Measurements from ENCODE around the gene RPS6KA2.

The RPS6KA2 gene

DNA sequence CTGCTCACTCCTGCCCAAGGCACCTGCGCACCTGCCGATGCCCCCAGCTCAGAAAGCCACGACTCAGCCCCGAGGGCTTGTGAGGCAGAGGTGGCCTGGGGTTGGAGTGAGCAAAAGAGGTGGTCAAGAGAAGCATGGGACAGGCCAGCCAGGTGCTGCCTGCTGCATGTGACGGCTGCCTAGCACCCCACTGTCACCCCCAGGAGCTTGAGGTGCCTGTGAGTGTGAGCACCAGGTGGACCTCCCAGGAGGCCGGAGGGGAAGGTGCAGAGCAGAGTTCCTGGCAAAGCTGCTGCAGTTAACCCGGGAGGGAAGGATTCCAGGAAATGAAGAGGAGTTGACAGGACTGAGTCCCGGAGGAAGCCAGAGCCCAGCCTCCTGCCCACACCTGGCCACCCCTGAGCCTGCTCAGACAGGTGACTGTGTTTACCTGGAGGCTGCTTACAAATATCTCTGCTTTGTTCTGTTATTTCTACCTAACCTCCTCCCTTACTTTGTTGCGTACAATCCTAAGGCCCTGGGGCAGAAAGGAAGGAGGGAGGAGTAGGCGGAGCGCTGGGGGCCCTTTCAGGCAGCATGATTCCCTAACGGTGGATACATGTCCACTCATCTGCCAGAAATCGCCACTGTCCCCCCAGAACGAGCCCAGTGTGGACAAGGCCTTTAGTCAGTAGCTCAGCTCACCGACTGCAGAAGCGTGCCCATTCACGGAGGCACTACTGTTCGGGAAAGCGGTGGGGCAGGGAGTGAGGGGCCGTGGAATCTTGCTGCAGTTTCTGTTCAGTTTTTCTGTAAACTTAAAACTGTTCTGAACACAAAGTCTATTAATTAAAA lies 156.8 kb downstream of the RPS6KA2 start:
- no peak overlapping the region for H4K12ac ChIP-seq (ENCODE audit: low read depth, low read length)
- no peak overlapping the region for H3K9ac ChIP-seq (ENCODE audit: low read length)
- H3K9me3 ChIP-seq (ENCODE audit: insufficient read depth, low read depth, low read length), result no peaks in the 10 kb centered on the region
- peak; percentile 54 to 59 for DNase-seq
- H3K4me1 ChIP-seq (ENCODE audit: control insufficient read depth in 1 of 2, insufficient read depth in 2 of 2, low read length in 2 of 2), result peaks cover 9 to 23% of the 10 kb centered on the region in 2 experiments
- no peaks in the 10 kb centered on the region for H3K79me2 ChIP-seq (ENCODE audit: control insufficient read depth, insufficient read depth, low read length, poor library complexity)
- no peak overlapping the region for H2AFZ ChIP-seq (ENCODE audit: insufficient read depth, low read length, poor library complexity)
- peaks cover 5% of the 10 kb centered on the region in 2 experiments for H3K36me3 ChIP-seq (ENCODE audit: control insufficient read depth in 1 of 2, insufficient read depth in 2 of 2, low read length in 2 of 2)
- no peak overlapping the region for H3K23ac ChIP-seq (ENCODE audit: low read length)
- H4K8ac ChIP-seq (ENCODE audit: low read depth, low read length), result no peak overlapping the region
- no peak overlapping the region for H2AK5ac ChIP-seq (ENCODE audit: low read length)
- no peak overlapping the region for H2BK12ac ChIP-seq (ENCODE audit: low read length)
- no peak overlapping the region for H4K91ac ChIP-seq (ENCODE audit: low read depth, low read length)
- no peak overlapping the region for H3K14ac ChIP-seq (ENCODE audit: low read length)
- H2BK120ac ChIP-seq (ENCODE audit: insufficient read depth, low read length, poor library complexity), result no peak overlapping the region
- H3K4me2 ChIP-seq (ENCODE audit: low read length), result no peak overlapping the region
- no CpG with 5 or more reads among the region's 20 CpGs for WGBS (ENCODE audit: extremely low coverage, insufficient coverage, insufficient read length)
- no peak overlapping the region for H3K18ac ChIP-seq (ENCODE audit: low read length)
- no peak overlapping the region for H3K27ac ChIP-seq (ENCODE audit: low read depth, low read length)
- H3K4ac ChIP-seq (ENCODE audit: low read depth, low read length), result no peak overlapping the region
- H3K79me1 ChIP-seq (ENCODE audit: low read length), result no peaks in the 10 kb centered on the region
- no peaks in the 10 kb centered on the region for H3K27me3 ChIP-seq (ENCODE audit: insufficient read depth, low read length)
- no peak overlapping the region for H3K4me3 ChIP-seq (ENCODE audit: low read depth, low read length)
- no peak overlapping the region for H2BK5ac ChIP-seq (ENCODE audit: low read depth, low read length, poor library complexity)

DNA sequence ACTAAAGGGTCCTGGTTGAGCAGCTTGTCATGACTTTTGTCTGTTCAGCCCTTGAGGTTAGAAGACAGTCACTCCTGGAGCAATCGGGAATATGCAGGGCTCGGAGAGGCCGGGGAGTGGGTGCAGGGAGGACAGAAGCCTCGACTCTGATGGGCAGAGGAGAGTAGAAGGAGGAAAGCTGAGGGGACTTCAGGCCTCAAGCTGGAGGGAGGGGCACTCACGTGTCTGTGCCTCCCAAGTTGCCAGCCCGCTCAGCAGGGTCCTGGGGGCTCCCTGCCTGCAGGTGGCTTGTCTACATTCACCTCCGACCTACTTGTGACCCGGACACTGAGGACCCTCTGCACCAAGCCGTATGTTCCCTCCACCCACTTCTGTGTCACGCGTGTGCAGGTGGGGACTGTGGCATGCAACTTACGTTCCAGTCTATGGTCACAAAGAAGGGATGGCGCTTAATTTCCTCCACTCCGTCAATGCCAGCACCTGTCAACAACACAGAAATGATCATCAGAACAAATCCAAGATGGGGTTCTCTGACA lies 157.6 kb downstream of the RPS6KA2 start:
- Histone ChIP-seq H2BK120ac (ENCODE audit: insufficient read depth, low read length, poor library complexity) (no peak overlapping the region), H2AFZ (ENCODE audit: insufficient read depth, low read length, poor library complexity) (no peak overlapping the region), H3K36me3 (ENCODE audit: control insufficient read depth in 1 of 2, insufficient read depth in 2 of 2, low read length in 2 of 2) (peaks cover 5% of the 10 kb centered on the region in 2 experiments), H3K4ac (ENCODE audit: low read depth, low read length) (no peak overlapping the region), H3K79me2 (ENCODE audit: control insufficient read depth, insufficient read depth, low read length, poor library complexity) (no peaks in the 10 kb centered on the region), H3K27me3 (ENCODE audit: insufficient read depth, low read length) (no peaks in the 10 kb centered on the region), H3K9ac (ENCODE audit: low read length) (no peak overlapping the region), H4K12ac (ENCODE audit: low read depth, low read length) (no peak overlapping the region), H2AK5ac (ENCODE audit: low read length) (no peak overlapping the region), H4K8ac (ENCODE audit: low read depth, low read length) (no peak overlapping the region), H3K14ac (ENCODE audit: low read length) (no peak overlapping the region), H3K9me3 (ENCODE audit: insufficient read depth, low read depth, low read length) (no peaks in the 10 kb centered on the region), H3K4me3 (ENCODE audit: low read depth, low read length) (no peak overlapping the region), H3K4me1 (ENCODE audit: control insufficient read depth in 1 of 2, insufficient read depth in 2 of 2, low read length in 2 of 2) (peaks cover 9 to 23% of the 10 kb centered on the region in 2 experiments), H3K4me2 (ENCODE audit: low read length) (no peak overlapping the region), H3K23ac (ENCODE audit: low read length) (no peak overlapping the region), H3K27ac (ENCODE audit: low read depth, low read length) (no peak overlapping the region), H2BK12ac (ENCODE audit: low read length) (no peak overlapping the region), H4K91ac (ENCODE audit: low read depth, low read length) (no peak overlapping the region), H3K79me1 (ENCODE audit: low read length) (no peaks in the 10 kb centered on the region), H3K18ac (ENCODE audit: low read length) (no peak overlapping the region), H2BK5ac (ENCODE audit: low read depth, low read length, poor library complexity) (no peak overlapping the region)
- no CpG with 5 or more reads among the region's 14 CpGs for WGBS (ENCODE audit: extremely low coverage, insufficient coverage, insufficient read length)
- no peak for DNase-seq

GRCh38 chr6:166467436-166468000 lies 159.5 kb downstream of the RPS6KA2 start:
- H2AFZ ChIP-seq (ENCODE audit: insufficient read depth, low read length, poor library complexity), result no peak overlapping the region
- no peak overlapping the region for H3K9ac ChIP-seq (ENCODE audit: low read length)
- no peaks in the 10 kb centered on the region for H3K27me3 ChIP-seq (ENCODE audit: insufficient read depth, low read length)
- no peaks in the 10 kb centered on the region for H3K79me1 ChIP-seq (ENCODE audit: low read length)
- H3K36me3 ChIP-seq (ENCODE audit: control insufficient read depth in 1 of 2, insufficient read depth in 2 of 2, low read length in 2 of 2), result peaks cover 5% of the 10 kb centered on the region in 2 experiments
- H3K18ac ChIP-seq (ENCODE audit: low read length), result no peak overlapping the region
- H2BK120ac ChIP-seq (ENCODE audit: insufficient read depth, low read length, poor library complexity), result no peak overlapping the region
- H3K4me1 ChIP-seq (ENCODE audit: control insufficient read depth in 1 of 2, insufficient read depth in 2 of 2, low read length in 2 of 2), result peaks cover 9 to 23% of the 10 kb centered on the region in 2 experiments
- no peak overlapping the region for H4K12ac ChIP-seq (ENCODE audit: low read depth, low read length)
- no peak overlapping the region for H3K23ac ChIP-seq (ENCODE audit: low read length)
- WGBS (ENCODE audit: extremely low coverage, insufficient coverage, insufficient read length), result no CpG with 5 or more reads among the region's 9 CpGs
- H3K79me2 ChIP-seq (ENCODE audit: control insufficient read depth, insufficient read depth, low read length, poor library complexity), result no peaks in the 10 kb centered on the region
- H4K8ac ChIP-seq (ENCODE audit: low read depth, low read length), result no peak overlapping the region
- no peak for DNase-seq
- no peak overlapping the region for H4K91ac ChIP-seq (ENCODE audit: low read depth, low read length)
- H3K27ac ChIP-seq (ENCODE audit: low read depth, low read length), result no peak overlapping the region
- no peak overlapping the region for H3K4me2 ChIP-seq (ENCODE audit: low read length)
- H3K14ac ChIP-seq (ENCODE audit: low read length), result no peak overlapping the region
- no peak overlapping the region for H2BK12ac ChIP-seq (ENCODE audit: low read length)
- no peak overlapping the region for H2BK5ac ChIP-seq (ENCODE audit: low read depth, low read length, poor library complexity)
- no peak overlapping the region for H2AK5ac ChIP-seq (ENCODE audit: low read length)
- no peak overlapping the region for H3K4ac ChIP-seq (ENCODE audit: low read depth, low read length)
- H3K4me3 ChIP-seq (ENCODE audit: low read depth, low read length), result no peak overlapping the region
- H3K9me3 ChIP-seq (ENCODE audit: insufficient read depth, low read depth, low read length), result no peaks in the 10 kb centered on the region

- no peaks in the 10 kb centered on the region for H3K79me2 ChIP-seq (ENCODE audit: control insufficient read depth, insufficient read depth, low read length, poor library complexity)
- H2BK120ac ChIP-seq (ENCODE audit: insufficient read depth, low read length, poor library complexity), result no peak overlapping the region
- H3K18ac ChIP-seq (ENCODE audit: low read length), result no peak overlapping the region
- no peak overlapping the region for H2BK12ac ChIP-seq (ENCODE audit: low read length)
- H3K4ac ChIP-seq (ENCODE audit: low read depth, low read length), result no peak overlapping the region
- no peak overlapping the region for H4K12ac ChIP-seq (ENCODE audit: low read depth, low read length)
- no peak overlapping the region for H4K91ac ChIP-seq (ENCODE audit: low read depth, low read length)
- H3K9ac ChIP-seq (ENCODE audit: low read length), result no peak overlapping the region
- no peak overlapping the region for H3K4me3 ChIP-seq (ENCODE audit: low read depth, low read length)
- H3K23ac ChIP-seq (ENCODE audit: low read length), result no peak overlapping the region
- H3K4me1 ChIP-seq (ENCODE audit: control insufficient read depth in 1 of 2, insufficient read depth in 2 of 2, low read length in 2 of 2), result peaks cover 3 to 18% of the 10 kb centered on the region in 2 experiments
- H3K27ac ChIP-seq (ENCODE audit: low read depth, low read length), result peak overlapping the region; percentile 3
- H3K9me3 ChIP-seq (ENCODE audit: insufficient read depth, low read depth, low read length), result no peaks in the 10 kb centered on the region
- no peak overlapping the region for H3K14ac ChIP-seq (ENCODE audit: low read length)
- no peaks in the 10 kb centered on the region for H3K27me3 ChIP-seq (ENCODE audit: insufficient read depth, low read length)
- H3K4me2 ChIP-seq (ENCODE audit: low read length), result no peak overlapping the region
- H3K79me1 ChIP-seq (ENCODE audit: low read length), result no peaks in the 10 kb centered on the region
- peak; percentile 65 to 83 for DNase-seq
- no peak overlapping the region for H4K8ac ChIP-seq (ENCODE audit: low read depth, low read length)
- WGBS (ENCODE audit: extremely low coverage, insufficient coverage, insufficient read length), result no CpG with 5 or more reads among the region's 9 CpGs
- H3K36me3 ChIP-seq (ENCODE audit: control insufficient read depth in 1 of 2, insufficient read depth in 2 of 2, low read length in 2 of 2), result peaks cover 5 to 8% of the 10 kb centered on the region in 2 experiments
- no peak overlapping the region for H2AK5ac ChIP-seq (ENCODE audit: low read length)
- no peak overlapping the region for H2BK5ac ChIP-seq (ENCODE audit: low read depth, low read length, poor library complexity)
- H2AFZ ChIP-seq (ENCODE audit: insufficient read depth, low read length, poor library complexity), result no peak overlapping the region
Measured at GRCh38 chr6:166466178-166467122, 160.6 kb downstream of the RPS6KA2 start.
